GM12801 (cell line): Measurements from ENCODE around the gene GP1BB.

Source experiments
- TF ChIP-seq, protein P1 (sequence below): IDR thresholded peaks from one replicate; pipeline ENCODE4 v1.5.1; 2011; ENCODE audit warnings: control low read depth; ENCODE audit not compliant: insufficient read length; ENCODE audit errors: extremely low read depth

The GP1BB gene

GRCh38 chr22:19739448-19739895 lies 16.1 kb downstream of the GP1BB start:
- TF ChIP-seq, protein P1, sequence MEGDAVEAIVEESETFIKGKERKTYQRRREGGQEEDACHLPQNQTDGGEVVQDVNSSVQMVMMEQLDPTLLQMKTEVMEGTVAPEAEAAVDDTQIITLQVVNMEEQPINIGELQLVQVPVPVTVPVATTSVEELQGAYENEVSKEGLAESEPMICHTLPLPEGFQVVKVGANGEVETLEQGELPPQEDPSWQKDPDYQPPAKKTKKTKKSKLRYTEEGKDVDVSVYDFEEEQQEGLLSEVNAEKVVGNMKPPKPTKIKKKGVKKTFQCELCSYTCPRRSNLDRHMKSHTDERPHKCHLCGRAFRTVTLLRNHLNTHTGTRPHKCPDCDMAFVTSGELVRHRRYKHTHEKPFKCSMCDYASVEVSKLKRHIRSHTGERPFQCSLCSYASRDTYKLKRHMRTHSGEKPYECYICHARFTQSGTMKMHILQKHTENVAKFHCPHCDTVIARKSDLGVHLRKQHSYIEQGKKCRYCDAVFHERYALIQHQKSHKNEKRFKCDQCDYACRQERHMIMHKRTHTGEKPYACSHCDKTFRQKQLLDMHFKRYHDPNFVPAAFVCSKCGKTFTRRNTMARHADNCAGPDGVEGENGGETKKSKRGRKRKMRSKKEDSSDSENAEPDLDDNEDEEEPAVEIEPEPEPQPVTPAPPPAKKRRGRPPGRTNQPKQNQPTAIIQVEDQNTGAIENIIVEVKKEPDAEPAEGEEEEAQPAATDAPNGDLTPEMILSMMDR = no peak

DNA sequence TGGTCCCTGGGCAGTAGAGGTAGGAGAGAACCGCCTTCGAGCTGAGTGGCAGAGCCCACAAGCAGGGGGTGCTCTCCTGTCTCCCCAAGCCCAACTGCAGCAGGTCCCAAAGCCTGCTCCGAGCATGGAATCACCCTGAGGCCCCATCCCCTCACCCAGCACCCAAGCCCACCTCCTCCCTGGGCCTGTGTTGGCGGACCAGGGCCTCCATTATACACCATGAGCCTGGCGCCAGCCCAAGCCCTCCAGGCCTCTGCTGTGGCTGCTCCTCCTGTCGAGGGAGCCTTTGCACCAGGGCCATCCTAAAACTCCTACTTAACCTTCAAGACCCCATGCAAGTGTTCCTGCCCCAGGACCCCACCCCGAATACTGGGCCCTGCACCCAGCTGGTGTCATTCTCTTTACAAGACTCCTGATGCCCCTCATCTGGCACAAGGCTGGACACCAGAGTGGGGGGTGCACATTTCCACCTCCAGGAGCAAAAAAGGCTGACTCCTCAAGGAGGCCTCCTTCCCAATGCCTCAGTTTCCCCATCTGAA lies 16.6 kb downstream of the GP1BB start:
- TF ChIP-seq, protein P1 = no peak

DNA sequence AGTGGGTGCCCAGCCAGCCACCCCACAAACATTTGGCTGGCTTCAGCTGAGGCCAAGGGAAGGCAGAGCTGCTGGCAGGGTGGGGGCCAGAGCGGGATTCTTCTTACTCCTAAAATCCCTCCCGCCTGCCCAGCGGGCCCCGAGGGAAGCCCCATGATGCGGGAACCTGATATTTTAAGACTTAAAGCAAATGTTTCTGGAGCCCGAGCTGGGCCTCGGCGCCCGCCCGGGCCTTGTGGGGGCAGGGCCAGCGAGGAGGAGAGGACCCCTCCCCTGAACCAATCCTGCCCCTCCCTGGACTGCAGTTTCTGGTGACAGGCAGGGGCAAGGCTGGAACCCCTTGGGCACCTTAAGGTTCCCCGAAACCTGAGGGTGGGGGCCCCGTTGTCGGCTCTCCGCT lies 17.2 kb downstream of the GP1BB start:
- TF ChIP-seq, protein P1 = no peak

GRCh38 chr22:19741053-19741452 lies 17.7 kb downstream of the GP1BB start:
- TF ChIP-seq, protein P1 = no peak

GRCh38 chr22:19742160-19743066 lies 19.1 kb downstream of the GP1BB start:
- TF ChIP-seq, protein P1 = no peak

GRCh38 chr22:19743081-19743480 lies 19.7 kb downstream of the GP1BB start:
- TF ChIP-seq, protein P1 = no peak

DNA sequence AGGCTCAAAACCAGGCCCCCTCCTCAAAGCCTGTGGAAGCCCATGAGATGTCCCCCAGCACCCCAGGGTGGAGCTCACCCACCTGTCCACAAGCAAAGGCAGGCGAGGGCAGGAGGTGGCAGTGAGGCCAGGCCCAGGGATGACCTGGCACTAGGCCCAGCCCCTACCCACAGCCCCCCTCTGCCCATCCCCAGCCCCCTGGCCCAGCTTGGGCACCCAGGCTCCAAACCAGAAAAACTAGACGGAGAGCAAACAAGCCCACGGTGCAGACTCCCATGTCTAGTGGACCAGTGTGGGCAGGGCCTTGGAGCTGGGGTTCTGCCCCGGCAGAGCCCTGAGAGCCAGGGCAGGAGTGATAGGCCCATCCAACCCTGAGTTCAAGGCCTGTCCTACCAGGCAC lies 20.3 kb downstream of the GP1BB start:
- TF ChIP-seq, protein P1 = no peak
